GM19328 (cell line): ENCODE data around the gene ADAMTS13.
"Not testable (repeated sequence)": the region's sequence is repeated elsewhere in the genome, so short reads cannot be mapped to it uniquely, and the experiment has no call there.

ENCODE experiments used
- ATAC-seq: cut with Tn5 transposase; IDR thresholded peaks from one replicate; pipeline ENCODE4 v1.9.1; 2021; ENCODE audit warnings: mild to moderate bottlenecking, moderate library complexity; ENCODE audit not compliant: unreplicated experiment

Gene ADAMTS13

DNA sequence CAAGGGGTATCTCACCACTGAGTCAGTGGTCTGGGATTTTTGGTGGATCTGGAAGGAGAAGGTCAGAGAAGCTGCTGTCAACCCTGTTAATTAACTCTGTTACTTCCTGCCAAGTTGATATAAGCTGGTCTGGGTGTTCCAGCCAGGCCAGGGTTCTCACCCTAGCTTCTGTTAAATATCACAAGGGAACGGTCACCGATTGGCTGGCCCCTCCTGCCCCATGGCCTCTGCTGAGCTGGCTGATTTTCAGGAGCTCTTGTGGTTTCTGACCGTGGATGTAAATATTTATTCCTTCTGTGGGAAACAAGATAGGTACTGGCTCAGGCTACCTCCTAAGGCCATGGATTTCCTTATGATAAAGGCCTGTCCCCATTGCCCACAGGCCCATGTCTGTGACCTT lies 1.0 kb downstream of the ADAMTS13 start:
- ATAC-seq, result no peak

DNA sequence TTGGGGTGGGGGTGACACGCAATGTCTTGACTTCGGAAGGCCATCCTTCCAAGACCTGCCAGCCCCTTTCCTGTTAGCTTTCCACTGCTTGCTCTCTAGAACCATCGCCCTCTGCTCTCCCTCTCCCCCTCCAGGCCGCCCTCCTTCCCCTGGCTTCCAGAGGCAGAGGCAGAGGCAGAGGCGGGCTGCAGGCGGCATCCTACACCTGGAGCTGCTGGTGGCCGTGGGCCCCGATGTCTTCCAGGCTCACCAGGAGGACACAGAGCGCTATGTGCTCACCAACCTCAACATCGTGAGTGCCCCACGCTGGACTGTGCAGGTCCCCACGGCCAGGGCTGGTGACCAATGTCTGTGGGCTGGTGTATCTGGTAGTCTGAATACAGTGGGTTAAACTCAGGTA lies 2.0 kb downstream of the ADAMTS13 start:
- no peak for ATAC-seq

DNA sequence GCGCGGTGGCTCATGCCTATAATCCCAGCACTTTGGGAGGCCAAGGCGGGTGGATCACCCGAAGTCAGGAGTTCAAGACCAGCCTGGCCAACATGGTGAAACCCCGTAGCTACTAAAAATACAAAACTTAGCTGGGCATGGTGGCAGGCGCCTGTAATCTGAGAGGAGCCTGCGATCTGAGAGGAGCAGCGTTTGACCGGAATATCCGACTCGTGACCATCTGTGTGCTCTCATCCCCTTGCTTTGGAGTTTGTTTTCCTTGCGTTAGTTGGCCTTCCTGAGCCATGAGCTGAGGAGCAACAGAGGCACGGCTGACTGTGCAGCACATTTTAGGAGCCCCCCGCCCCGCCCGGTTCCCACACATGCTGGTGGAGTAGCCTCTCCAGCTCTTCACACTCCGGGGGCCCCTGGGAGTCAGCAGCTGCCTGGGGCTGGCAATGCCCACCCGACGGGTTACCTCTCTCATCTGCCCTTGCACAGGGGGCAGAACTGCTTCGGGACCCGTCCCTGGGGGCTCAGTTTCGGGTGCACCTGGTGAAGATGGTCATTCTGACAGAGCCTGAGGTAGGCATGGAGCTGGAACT lies 3.0 kb downstream of the ADAMTS13 start:
- no peak for ATAC-seq

DNA sequence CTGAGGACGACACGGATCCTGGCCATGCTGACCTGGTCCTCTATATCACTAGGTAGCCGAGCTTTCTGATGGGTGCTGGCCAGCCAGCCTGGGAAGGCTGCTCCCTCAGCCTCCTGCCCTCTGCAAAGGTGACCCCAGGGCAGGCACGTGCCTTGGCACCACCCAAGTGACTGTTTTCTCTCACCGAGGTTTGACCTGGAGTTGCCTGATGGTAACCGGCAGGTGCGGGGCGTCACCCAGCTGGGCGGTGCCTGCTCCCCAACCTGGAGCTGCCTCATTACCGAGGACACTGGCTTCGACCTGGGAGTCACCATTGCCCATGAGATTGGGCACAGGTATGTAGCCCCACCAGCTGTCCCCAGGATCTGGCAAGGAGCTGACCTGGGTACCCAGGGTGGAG lies 3.8 kb downstream of the ADAMTS13 start:
- ATAC-seq, result no peak

DNA sequence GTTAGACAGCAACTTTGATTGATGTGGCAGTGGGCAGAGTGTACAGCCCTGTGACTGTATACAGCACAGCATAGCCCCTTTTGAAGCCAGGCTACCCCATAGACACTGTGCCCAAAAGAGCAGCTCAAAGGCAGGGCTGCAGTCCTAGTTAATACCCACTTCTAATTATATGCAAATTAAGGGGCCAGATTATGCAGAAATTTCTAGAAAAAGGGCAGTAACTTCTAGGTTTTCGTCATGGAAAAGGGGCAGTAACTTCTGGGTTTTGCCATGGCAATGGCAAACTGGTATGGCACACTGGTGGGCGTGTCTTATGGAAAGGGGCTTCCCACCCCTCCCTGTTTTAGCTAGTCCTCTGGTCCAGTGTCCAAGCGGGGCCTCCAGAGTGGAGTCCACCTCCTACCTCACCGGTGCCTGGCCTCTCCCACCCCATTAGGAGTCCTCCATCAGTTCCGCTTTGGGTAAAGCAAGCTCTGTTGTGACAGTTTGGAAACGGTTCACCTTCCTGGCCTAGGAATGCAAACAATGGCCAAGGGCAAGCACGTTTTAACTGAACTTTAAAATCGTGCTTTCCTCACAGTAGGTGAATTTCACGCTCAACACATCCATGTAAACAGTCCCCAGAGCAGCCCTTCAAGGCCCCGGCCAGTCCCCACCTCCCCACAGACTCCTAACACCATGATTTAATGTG lies 5.6 kb downstream of the ADAMTS13 start:
- ATAC-seq, result no peak

DNA sequence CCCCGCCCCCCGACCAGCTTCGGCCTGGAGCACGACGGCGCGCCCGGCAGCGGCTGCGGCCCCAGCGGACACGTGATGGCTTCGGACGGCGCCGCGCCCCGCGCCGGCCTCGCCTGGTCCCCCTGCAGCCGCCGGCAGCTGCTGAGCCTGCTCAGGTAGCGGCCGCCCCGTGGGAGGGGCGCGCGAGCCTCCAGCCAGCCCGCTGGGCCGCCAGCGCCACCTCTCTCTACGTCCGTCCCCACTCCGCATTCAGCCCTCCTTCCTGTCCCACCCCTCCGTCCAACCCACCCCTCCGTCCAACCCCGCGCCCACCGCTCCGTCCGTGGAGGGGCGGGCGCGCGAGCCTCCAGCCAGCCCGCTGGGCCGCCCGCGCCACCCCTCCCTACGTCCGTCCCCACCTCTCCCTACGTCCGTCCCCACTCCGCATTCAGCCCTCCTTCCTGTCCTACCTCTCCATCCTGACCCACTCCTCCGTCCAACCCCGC lies 6.5 kb downstream of the ADAMTS13 start:
- no peak for ATAC-seq

DNA sequence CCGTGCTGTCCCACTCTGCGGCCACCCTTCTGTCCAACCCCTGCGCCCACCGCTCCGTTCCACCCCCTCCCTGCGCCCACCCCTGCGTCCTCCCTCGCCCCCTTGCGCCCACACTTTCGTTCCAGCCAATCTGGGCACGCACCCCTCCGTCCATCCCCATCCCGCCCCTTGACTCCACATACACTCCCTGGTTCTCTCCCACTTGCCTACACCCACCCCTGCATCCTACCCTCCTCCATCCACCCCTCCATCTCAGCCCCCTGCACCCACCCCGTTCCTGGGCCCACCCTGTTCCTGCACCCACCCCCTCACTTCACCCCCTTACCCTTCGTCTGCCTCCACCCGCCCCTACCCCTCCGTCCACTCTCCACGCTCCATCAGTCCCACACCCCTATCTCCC lies 7.0 kb downstream of the ADAMTS13 start:
- ATAC-seq, result no peak

DNA sequence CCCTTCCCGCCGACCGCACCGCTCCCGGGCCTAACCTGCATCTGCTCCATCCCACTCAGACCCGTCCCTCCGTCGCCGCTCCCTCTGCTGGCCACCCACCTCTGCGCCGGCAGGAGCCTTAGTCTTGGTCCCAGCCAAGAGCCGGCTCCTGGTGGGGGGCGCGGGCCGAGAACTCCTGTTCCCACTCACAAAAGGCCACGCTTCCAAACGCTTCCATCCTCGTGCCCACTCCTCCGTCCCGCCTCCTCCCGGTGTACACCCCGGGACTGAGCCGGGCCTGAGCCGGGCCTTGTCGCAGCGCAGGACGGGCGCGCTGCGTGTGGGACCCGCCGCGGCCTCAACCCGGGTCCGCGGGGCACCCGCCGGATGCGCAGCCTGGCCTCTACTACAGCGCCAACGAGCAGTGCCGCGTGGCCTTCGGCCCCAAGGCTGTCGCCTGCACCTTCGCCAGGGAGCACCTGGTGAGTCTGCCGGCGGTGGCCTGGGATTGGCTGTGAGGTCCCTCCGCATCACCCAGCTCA lies 7.5 kb downstream of the ADAMTS13 start:
- no peak for ATAC-seq

DNA sequence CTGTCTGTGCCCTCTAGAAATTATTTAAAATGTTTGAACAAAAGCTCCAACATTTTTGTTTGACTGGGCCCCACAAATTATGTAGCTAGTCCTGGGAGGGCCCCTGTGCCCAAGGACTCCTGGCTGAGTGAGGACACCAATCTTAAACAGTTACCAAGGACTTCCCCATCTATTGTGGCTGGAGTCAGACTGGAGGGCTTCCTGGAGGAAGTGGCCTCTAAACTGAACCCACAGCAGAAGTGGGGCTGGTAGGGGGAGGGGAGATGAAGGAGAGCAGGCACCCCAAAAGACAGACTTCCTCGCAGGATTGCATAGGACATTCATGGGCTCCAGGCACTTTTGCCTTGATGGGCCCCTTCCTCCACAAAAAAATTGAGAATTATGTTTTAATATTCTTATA lies 8.1 kb downstream of the ADAMTS13 start:
- ATAC-seq, result no peak

DNA sequence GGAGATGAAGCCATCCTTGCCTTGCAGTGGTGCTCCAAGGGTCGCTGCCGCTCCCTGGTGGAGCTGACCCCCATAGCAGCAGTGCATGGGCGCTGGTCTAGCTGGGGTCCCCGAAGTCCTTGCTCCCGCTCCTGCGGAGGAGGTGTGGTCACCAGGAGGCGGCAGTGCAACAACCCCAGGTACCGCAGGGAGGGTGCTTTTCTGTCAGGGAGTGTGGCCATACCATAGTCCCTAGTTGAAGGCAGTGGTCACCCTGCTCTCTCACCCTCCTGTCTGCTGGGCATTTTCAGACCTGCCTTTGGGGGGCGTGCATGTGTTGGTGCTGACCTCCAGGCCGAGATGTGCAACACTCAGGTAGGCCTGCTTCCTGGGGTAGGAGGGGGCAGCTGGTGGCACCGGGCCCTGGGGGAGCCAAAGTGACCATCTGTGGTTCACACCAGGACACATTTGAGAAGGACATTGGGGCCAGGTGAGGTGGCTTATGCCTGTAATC lies 11.2 kb downstream of the ADAMTS13 start:
- ATAC-seq, result no peak

DNA sequence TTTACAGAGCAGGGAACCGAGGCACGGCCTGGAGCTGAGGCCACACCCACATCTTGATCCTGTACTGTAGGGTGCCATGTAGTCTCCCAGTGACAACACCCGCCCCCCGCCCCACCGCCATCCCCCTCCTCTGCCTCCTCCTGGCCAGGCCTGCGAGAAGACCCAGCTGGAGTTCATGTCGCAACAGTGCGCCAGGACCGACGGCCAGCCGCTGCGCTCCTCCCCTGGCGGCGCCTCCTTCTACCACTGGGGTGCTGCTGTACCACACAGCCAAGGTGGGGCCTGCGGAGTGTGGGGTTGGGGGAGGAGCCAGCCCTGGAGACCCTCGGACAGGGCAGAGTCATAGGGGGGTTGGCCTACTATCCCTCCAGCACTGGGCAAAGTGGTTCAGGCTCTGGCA lies 14.5 kb downstream of the ADAMTS13 start:
- no peak for ATAC-seq

DNA sequence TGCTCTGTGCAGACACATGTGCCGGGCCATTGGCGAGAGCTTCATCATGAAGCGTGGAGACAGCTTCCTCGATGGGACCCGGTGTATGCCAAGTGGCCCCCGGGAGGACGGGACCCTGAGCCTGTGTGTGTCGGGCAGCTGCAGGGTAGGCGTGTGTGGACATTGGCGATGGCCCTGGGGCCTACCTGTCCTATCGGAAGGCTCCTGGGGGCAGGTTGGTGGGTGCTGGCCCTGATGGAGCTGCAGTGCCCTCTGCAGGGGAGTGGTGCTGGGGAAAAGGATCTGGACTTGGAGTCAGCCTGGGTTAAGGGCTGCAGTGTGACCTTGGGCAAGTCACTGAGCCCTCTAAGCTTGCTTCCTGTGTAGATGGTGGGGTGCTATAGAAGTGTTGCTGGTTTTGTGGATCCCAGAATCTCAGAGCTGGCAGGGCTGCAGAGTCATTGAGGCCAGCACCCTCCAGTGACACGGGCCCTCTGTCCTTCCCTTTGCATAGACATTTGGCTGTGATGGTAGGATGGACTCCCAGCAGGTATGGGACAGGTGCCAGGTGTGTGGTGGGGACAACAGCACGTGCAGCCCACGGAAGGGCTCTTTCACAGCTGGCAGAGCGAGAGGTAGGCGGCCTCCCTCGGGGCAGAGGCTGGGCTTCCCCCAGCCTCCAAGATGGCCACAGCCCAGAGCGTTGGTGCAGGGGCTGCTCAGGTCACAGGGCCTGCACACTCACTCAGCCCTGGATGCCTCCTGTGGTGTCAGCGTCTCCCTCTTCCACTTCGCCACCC lies 15.8 kb downstream of the ADAMTS13 start:
- ATAC-seq, result no peak

DNA sequence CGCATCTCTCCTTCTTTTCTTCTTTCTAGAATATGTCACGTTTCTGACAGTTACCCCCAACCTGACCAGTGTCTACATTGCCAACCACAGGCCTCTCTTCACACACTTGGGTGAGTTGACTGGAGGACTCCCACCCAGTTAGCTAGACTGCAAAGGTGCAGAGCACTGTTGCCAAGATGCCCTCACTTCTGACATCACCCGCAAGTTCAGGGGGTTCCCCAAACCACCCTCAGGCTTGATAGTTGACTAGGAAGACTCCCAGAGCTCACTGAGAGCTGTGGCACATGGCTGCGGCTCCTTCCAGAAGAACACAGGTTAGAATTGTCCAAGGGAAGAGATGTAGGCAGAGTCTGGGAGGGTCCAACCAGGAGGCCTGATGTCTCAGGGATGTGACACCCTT lies 17.2 kb downstream of the ADAMTS13 start:
- ATAC-seq, result no peak

DNA sequence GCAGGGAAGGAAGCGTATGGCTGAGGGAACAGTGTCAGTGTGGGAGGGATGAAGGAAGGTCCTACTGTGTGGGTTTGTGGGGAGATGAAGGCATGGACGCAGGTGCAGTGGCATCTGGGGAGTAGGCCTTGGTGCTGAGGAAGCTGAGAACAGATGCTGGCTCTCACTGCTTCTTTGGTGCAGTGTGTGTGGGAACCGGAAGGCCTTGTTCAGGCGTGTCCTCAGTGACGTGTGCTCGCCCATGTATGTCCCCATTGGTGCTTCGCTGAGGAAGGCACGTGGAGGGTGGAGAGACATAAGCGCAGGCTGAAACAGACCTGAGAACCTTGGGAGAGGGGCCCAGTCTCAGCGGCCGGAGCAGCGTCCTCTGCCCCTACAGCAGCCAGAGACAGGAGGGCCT lies 18.7 kb downstream of the ADAMTS13 start:
- ATAC-seq, result no peak

DNA sequence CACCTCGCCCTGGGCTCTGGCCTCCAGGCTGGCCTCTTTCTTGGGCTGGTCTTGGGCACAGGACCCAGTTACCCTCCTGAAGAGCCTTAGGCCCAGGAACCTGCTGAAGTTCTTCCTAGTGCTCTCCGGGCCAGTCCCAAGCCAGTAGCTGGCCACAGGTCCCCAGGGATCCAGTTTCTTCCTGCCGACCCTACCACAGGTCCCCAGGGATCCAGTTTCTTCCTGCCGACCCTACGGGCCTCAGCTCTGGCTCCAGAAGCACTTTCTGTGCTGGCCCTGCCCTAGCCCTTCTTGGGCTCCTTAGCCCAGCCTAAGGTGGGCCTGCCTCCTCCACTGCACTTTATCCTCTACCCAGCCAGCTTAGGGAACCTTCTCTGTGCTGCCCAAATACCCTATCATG lies 19.4 kb downstream of the ADAMTS13 start:
- ATAC-seq, result no peak

DNA sequence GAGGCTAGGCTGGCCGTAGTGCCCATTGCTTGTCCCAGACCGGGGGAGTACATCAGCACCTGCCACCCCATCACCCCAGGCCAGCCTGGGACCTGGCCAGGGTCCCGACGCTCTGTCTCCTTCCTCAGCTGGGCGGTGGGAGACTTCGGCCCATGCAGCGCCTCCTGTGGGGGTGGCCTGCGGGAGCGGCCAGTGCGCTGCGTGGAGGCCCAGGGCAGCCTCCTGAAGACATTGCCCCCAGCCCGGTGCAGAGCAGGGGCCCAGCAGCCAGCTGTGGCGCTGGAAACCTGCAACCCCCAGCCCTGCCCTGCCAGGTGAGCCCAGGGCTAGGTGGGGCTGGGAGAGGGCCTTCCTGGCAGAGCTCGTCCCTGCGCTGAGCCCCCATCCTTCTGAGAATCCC lies 21.1 kb downstream of the ADAMTS13 start:
- no peak for ATAC-seq

DNA sequence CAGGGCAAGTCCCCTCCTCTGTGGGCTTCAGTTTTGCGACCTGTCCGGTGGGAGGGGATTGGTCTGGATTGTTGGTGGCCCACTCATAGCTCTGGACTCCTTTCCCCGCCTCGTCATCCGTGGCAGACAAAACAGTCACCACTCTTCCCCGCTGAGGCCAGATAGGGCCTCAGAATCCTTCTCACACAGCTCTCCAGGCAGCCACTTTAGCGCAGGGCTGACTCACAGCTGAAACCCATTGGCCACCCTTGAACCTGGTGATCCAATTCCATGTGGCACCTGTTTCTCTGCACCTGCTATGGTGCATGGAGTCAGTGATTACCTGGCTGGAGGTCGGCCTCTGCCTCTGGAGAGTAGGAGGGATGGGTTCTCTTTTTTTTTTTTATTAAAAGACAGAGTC lies 21.8 kb downstream of the ADAMTS13 start:
- ATAC-seq, result no peak

DNA sequence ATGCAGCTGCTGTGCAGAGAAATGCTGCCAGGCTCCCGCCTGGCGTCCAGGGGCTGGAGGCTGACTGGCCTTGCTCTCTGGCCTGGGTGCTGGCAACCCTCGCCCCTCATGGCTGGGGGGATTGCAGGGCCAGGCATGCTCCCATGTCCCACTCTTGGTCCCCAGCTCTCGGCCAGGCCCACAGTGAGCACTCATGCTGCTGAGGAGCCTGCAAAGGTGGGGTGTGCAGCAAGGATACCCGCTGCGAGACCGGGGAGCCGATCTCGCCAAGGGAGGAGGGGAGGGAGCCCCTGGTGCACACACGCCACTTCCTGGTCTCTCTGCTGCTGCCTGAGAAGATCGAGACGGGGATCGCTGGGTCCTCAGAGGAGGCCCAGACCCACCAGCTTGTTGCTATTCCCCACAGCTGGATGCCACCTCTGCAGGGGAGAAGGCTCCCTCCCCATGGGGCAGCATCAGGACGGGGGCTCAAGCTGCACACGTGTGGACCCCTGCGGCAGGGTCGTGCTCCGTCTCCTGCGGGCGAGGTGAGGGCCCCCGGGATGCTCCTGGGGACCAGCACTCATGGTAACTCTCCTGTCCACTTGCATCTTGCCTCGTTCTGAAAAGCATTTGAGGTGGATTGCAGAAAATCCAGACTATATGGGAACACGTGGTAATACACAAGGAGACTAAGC lies 23.3 kb downstream of the ADAMTS13 start:
- no peak for ATAC-seq

DNA sequence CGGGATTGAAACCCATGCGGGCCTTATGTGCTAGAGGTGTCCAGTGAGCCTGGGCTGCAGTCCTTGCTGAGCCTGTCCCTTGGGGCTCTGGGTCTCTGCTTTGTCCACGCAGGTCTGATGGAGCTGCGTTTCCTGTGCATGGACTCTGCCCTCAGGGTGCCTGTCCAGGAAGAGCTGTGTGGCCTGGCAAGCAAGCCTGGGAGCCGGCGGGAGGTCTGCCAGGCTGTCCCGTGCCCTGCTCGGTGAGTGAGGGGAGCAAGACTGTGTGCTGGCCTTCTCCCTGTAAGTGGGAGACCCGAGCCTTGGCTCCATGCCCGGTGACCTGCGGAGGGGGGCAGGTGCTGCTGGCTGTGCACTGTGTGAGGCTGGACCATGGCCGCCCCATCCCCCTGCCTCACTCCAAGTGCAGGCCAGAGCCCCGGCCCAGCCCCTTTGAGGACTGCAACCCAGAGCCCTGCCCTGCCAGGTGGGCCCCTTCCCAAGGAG lies 26.4 kb downstream of the ADAMTS13 start:
- no peak for ATAC-seq

DNA sequence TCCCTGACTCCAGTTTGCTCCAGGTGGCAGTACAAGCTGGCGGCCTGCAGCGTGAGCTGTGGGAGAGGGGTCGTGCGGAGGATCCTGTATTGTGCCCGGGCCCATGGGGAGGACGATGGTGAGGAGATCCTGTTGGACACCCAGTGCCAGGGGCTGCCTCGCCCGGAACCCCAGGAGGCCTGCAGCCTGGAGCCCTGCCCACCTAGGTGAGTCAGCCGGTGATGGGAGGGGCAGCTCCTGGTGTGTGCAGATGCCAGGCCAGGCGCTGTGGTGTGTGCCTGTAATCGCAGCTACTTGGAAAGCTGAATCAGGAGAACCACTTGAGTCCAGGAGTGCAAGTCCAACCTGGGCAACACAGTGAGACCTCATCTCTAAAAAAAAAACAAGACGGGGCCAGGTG lies 27.6 kb downstream of the ADAMTS13 start:
- ATAC-seq, result no peak

DNA sequence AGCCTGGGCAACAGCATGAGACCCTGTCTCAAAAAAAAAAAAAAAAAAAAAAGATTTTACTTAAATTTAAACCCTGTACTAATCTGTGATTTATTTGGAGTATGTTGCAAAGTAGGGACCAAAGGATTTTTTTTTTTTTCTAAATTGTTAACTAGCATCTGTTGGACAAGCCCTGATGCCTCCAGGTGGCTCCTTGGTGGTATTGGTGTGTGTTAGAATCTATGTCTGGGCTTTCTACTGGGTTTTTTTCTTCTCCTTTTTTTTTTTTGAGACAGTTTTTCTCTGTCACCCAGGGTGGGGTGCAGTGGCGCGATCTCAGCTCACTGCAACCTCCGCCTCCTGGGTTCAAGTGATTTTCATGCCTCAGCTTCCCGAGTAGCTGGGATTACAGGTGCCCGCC lies 29.7 kb downstream of the ADAMTS13 start:
- ATAC-seq, result not testable (repeated sequence)
